H1 (cell line): ENCODE data around the gene RPS6KA2. TPM values are rescaled to one million over a fixed set of nuclear protein-coding genes. Genes with fewer than 3 reads are reported as not detected.

Source experiments
- CTCF ChIA-PET: fragments of 300-600 bp; sonication (Branson Sonifier 250); formaldehyde crosslinking; loops from one replicate; lab custom pipeline; 2021; ENCODE audit not compliant: partially characterized antibody; lab: Charles Lee
- POLR2A ChIA-PET: fragments of 300-600 bp; sonication (Branson Sonifier 250); formaldehyde crosslinking; loops from one replicate; lab custom pipeline; 2021; ENCODE audit warnings: inconsistent platforms; ENCODE audit not compliant: partially characterized antibody; lab: Charles Lee
- DNase-seq, 2 experiments: peaks; one replicate each; pipeline versions ENCODE4 v3.0.0 to v3.0.0-alpha.2; 2010 to 2022; ENCODE audit warnings: low spot score in 2 of 2, low read depth in 1 of 2, mixed read lengths in 1 of 2
- FAIRE-seq: peaks from 2 replicates; lab custom pipeline; 2011; peaks lifted over from hg19 to GRCh38; lab: Jason Lieb, UNC
- H2AFZ ChIP-seq: 2 replicates; pipeline ENCODE4 v1.8.1; 2012; ENCODE audit warnings: low read length, inconsistent platforms
- H2AK5ac ChIP-seq: 2 replicates; pipeline ENCODE4 v1.6.1; 2013; ENCODE audit warnings: low read depth, low read length
- H2BK120ac ChIP-seq: replicated peaks from 2 replicates; pipeline ENCODE3; 2013; ENCODE audit warnings: low read depth, low read length, inconsistent platforms
- H2BK12ac ChIP-seq: 2 replicates; pipeline ENCODE4 v1.6.1; 2013; ENCODE audit warnings: low read depth, low read length
- H2BK15ac ChIP-seq: 2 replicates; pipeline ENCODE4 v1.6.1; 2013; ENCODE audit warnings: low read length
- H2BK20ac ChIP-seq: 2 replicates; pipeline ENCODE4 v1.6.1; 2013; ENCODE audit warnings: low read length
- H2BK5ac ChIP-seq: 2 replicates; pipeline ENCODE4 v1.6.1; 2013; ENCODE audit warnings: low read depth, low read length
- H3K14ac ChIP-seq: 2 replicates; pipeline ENCODE4 v1.6.1; 2013; ENCODE audit warnings: inconsistent platforms; ENCODE audit not compliant: insufficient read length
- H3K18ac ChIP-seq: 2 replicates; pipeline ENCODE4 v1.6.1; 2013; ENCODE audit warnings: low read length; ENCODE audit errors: extremely low read depth
- H3K23ac ChIP-seq: 2 replicates; pipeline ENCODE4 v1.6.1; 2013; ENCODE audit warnings: inconsistent platforms; ENCODE audit not compliant: insufficient read length
- H3K23me2 ChIP-seq: 2 replicates; pipeline ENCODE4 v1.6.1; 2013; ENCODE audit warnings: low read depth, low read length
- H3K27ac ChIP-seq: 2 replicates; pipeline ENCODE4 v1.6.1; 2011; ENCODE audit warnings: low read depth, low read length, inconsistent platforms
- H3K27me3 ChIP-seq, 4 experiments: replicated peaks in 1 of 4; 1 replicate in 1 of 4; 2 replicates in 3 of 4; pipeline versions ENCODE4 v1.6.1 to v1.8.1; 2011 to 2013; ENCODE audit warnings: low read length in 3 of 4, mild to moderate bottlenecking in 3 of 4, inconsistent platforms in 2 of 4, mixed read lengths in 2 of 4, moderate library complexity in 1 of 4; ENCODE audit not compliant: control insufficient read depth in 3 of 4, insufficient read depth in 3 of 4; ENCODE audit errors: extremely low read depth in 1 of 4
- H3K36me3 ChIP-seq, 4 experiments: 2 replicates each; pipeline versions ENCODE4 v1.6.1 to v1.8.1; 2011 to 2013; ENCODE audit warnings: mild to moderate bottlenecking in 4 of 4, low read length in 3 of 4, moderate library complexity in 2 of 4, control low read depth in 1 of 4, inconsistent platforms in 1 of 4; ENCODE audit not compliant: insufficient read depth in 4 of 4, control insufficient read depth in 2 of 4
- H3K4ac ChIP-seq: replicated peaks from 2 replicates; pipeline ENCODE3; 2013; ENCODE audit warnings: low read length, low read depth, mixed read lengths, inconsistent platforms; ENCODE audit not compliant: insufficient read length
- H3K4me1 ChIP-seq, 4 experiments: replicated peaks in 1 of 4; 1 replicate in 1 of 4; 2 replicates in 3 of 4; pipeline versions ENCODE4 v1.6.1 to v1.8.1; 2011 to 2013; ENCODE audit warnings: low read length in 3 of 4, inconsistent platforms in 2 of 4, mixed read lengths in 1 of 4; ENCODE audit not compliant: insufficient read depth in 4 of 4, control insufficient read depth in 3 of 4
- H3K4me2 ChIP-seq, 2 experiments: 2 replicates each; pipeline versions ENCODE4 v1.6.1 to v1.8.1; 2011 to 2013; ENCODE audit warnings: low read depth in 2 of 2, low read length in 2 of 2, control low read depth in 1 of 2, inconsistent platforms in 1 of 2, mild to moderate bottlenecking in 1 of 2; ENCODE audit not compliant: insufficient read depth in 1 of 2
- H3K4me3 ChIP-seq, 4 experiments: fragments of 200-600, 300-600 bp in 1 of 4; sonication (generic), shearing (Covaris generic), sonication (Bioruptor Twin) in 1 of 4; 2 replicates each; pipeline versions ENCODE4 v1.5.1 to v1.8.1; 2011 to 2016; ENCODE audit warnings: low read length in 4 of 4, low read depth in 3 of 4, control low read depth in 2 of 4, inconsistent platforms in 2 of 4, mild to moderate bottlenecking in 2 of 4, mixed read lengths in 1 of 4, moderate library complexity in 1 of 4; ENCODE audit not compliant: insufficient read depth in 2 of 4; ENCODE audit errors: extremely low read depth in 1 of 4
- H3K56ac ChIP-seq: replicated peaks from 2 replicates; pipeline ENCODE3; 2013; ENCODE audit warnings: low read depth, mild to moderate bottlenecking, mixed read lengths, low read length, inconsistent platforms; ENCODE audit not compliant: insufficient read length
- H3K79me1 ChIP-seq: 2 replicates; pipeline ENCODE4 v1.6.1; 2013; ENCODE audit warnings: low read depth, low read length, control low read depth
- H3K79me2 ChIP-seq, 2 experiments: 2 replicates each; pipeline versions ENCODE4 v1.6.1 to v1.8.1; 2012 to 2013; ENCODE audit warnings: low read length in 2 of 2, mild to moderate bottlenecking in 2 of 2, inconsistent platforms in 1 of 2; ENCODE audit not compliant: insufficient read depth in 2 of 2, control insufficient read depth in 1 of 2
- H3K9ac ChIP-seq, 4 experiments: replicated peaks in 1 of 4; 1 replicate in 1 of 4; 2 replicates in 3 of 4; pipeline versions ENCODE4 v1.6.1 to v1.8.1; 2011 to 2013; ENCODE audit warnings: low read depth in 3 of 4, low read length in 3 of 4, control low read depth in 2 of 4, mild to moderate bottlenecking in 2 of 4, moderate library complexity in 2 of 4, inconsistent platforms in 1 of 4; ENCODE audit errors: extremely low read depth in 1 of 4
- H3K9me3 ChIP-seq, 2 experiments: 2 replicates each; pipeline versions ENCODE4 v1.6.1 to v1.8.1; 2012 to 2013; ENCODE audit warnings: mild to moderate bottlenecking in 2 of 2, moderate library complexity in 2 of 2, control low read depth in 1 of 2, inconsistent platforms in 1 of 2, low read depth in 1 of 2, low read length in 1 of 2, mixed read lengths in 1 of 2; ENCODE audit not compliant: insufficient read depth in 2 of 2
- H4K20me1 ChIP-seq, 2 experiments: replicated peaks in 1 of 2; 2 replicates each; pipeline versions ENCODE3 to v1.8.1; 2011 to 2013; ENCODE audit warnings: inconsistent platforms in 2 of 2, low read length in 2 of 2, mild to moderate bottlenecking in 1 of 2; ENCODE audit not compliant: insufficient read depth in 2 of 2, control insufficient read depth in 1 of 2
- H4K5ac ChIP-seq: 2 replicates; pipeline ENCODE4 v1.6.1; 2013; ENCODE audit warnings: low read length, low read depth, mixed read lengths, inconsistent platforms; ENCODE audit not compliant: insufficient read length
- H4K8ac ChIP-seq: 2 replicates; pipeline ENCODE4 v1.8.0; 2013; ENCODE audit warnings: mild to moderate bottlenecking, moderate library complexity, low read length, inconsistent platforms; ENCODE audit not compliant: insufficient read depth; ENCODE audit errors: extremely low read depth
- H4K91ac ChIP-seq: replicated peaks from 2 replicates; pipeline ENCODE3; 2013; ENCODE audit warnings: low read length, mixed read lengths, inconsistent platforms; ENCODE audit not compliant: insufficient read length
- CBX8 ChIP-seq: fragments of 300-800, 300-1000 bp; sonication (generic); IDR thresholded peaks from 2 replicates; pipeline ENCODE4 v1.7.1; 2016; ENCODE audit warnings: low read depth, low read length, borderline replicate concordance
- POLR2A ChIP-seq, 2 experiments: IDR thresholded peaks; 1 replicate in 1 of 2; 2 replicates in 1 of 2; pipeline ENCODE4 v1.6.1; 2011; ENCODE audit warnings: low read depth in 2 of 2, low read length in 2 of 2, mild to moderate bottlenecking in 2 of 2; ENCODE audit errors: control extremely low read depth in 1 of 2
- WGBS, 2 experiments: shearing (Covaris generic) in 1 of 2; methylation state at CpG; one replicate each; pipeline versions ENCODE4 v1.1.6 to v1.1.7; 2013 to 2015; ENCODE audit warnings: low lambda C conversion rate in 2 of 2, mixed read lengths in 2 of 2, inconsistent platforms in 1 of 2, low coverage in 1 of 2, missing lambda C conversion rate in 1 of 2; ENCODE audit not compliant: insufficient replicate concordance in 2 of 2, insufficient coverage in 1 of 2, insufficient read length in 1 of 2; ENCODE audit errors: extremely low coverage in 1 of 2, missing lambda C conversion rate in 1 of 2; 5-methylcytosine and 5-hydroxymethylcytosine counted together
- polyA plus RNA-seq, 7 experiments: library from polyadenylated mRNA; depleted of rRNA in 3 of 7; stranded (reverse) in 5 of 7; unstranded in 2 of 7; fragments of >200 nt in 5 of 7; fragments of 200-250 nt in 2 of 7; gene quantifications; 1 replicate in 5 of 7; 2 replicates in 1 of 7; 4 replicates in 1 of 7; pipeline versions ENCODE4 v1.2.1 to v1.2.3, GENCODE V29; 2011 to 2013; ENCODE audit warnings: missing spikeins in 2 of 7, mixed read lengths in 2 of 7
- total RNA-seq: library from RNA; stranded (reverse); fragmentation: NEBNext Ultra II Directional; extraction: Animal tissue kit (Norgen Biotek cat#: 25700); gene quantifications from 2 replicates; pipeline ENCODE4 v1.2.1, GENCODE V29; 2021

RPS6KA2 gene
- total and polyA plus RNA-seq, 2 of the 8 experiments (the other 6 are each of a cell fraction or from before 2014, with no cell fraction given): 8.8 to 25.7 TPM

- no peak overlapping the region for H3K23ac ChIP-seq
- no peak overlapping the region for H4K5ac ChIP-seq
- 91% methylated on average over 10 of the region's 10 CpGs; no CpG with 5 or more reads in 1 of the 2 experiments for WGBS, 2 experiments
- no peak for DNase-seq
- no peak overlapping the region for H3K27ac ChIP-seq
- H3K18ac ChIP-seq: no peak overlapping the region
- TF ChIP-seq CBX8 (no peak), POLR2A (IDR thresholded peaks at IDR 0.05; ENCODE audit: control extremely low read depth in 1 of 2, low read depth in 2 of 2, low read length in 2 of 2) (no peak)
- TF ChIP-seq, all 59 proteins: peak for 0
- no peak overlapping the region for H4K91ac ChIP-seq
- no peak overlapping the region for H2BK15ac ChIP-seq
- H3K9ac ChIP-seq: no peak overlapping the region
- H3K4me3 ChIP-seq: no peak overlapping the region
- H2BK120ac ChIP-seq: no peak overlapping the region
- H3K27me3 ChIP-seq: no peaks in the 10 kb centered on the region
- no peak overlapping the region for H3K56ac ChIP-seq
- FAIRE-seq: no peak
- peaks cover 0 to 3% (median 0%) of the 10 kb centered on the region in 4 experiments; a peak in 2 of 8 replicates for H3K36me3 ChIP-seq
- H3K79me2 ChIP-seq: no peaks in the 10 kb centered on the region
- H3K4me2 ChIP-seq: no peak overlapping the region
- H3K79me1 ChIP-seq: no peaks in the 10 kb centered on the region; the same call in 1 of the 2 replicates
- CTCF ChIA-PET: interaction anchor here (0.9 to 2.4 kb wide), 6 partner anchors 10 to 101 kb away, joined by 3 to 15 read pairs (median 4); no protein-coding TSS in a partner anchor
- H3K4ac ChIP-seq: no peak overlapping the region
- no peak overlapping the region for H4K8ac ChIP-seq
- no peaks in the 10 kb centered on the region for H3K9me3 ChIP-seq
- H2BK20ac ChIP-seq: no peak overlapping the region
- no peak overlapping the region for H2BK5ac ChIP-seq
- peaks cover 0 to 3% (median 0%) of the 10 kb centered on the region in 4 experiments; a peak in 2 of 7 replicates for H3K4me1 ChIP-seq
- no peak overlapping the region for H2BK12ac ChIP-seq
- peaks cover 0 to 4% of the 10 kb centered on the region in 2 experiments for H4K20me1 ChIP-seq
- no peaks in the 10 kb centered on the region for H3K23me2 ChIP-seq
- no peak overlapping the region for H2AFZ ChIP-seq
- POLR2A ChIA-PET: no interaction called here
- no peak overlapping the region for H2AK5ac ChIP-seq
- H3K14ac ChIP-seq: no peak overlapping the region
Observed at GRCh38 chr6:166410426-166410935, 216.6 kb downstream of the RPS6KA2 start.
